GM19372 (cell line): ENCODE data around the gene RCCD1.

Experiments
- ATAC-seq: cut with Tn5 transposase; IDR thresholded peaks from one replicate; pipeline ENCODE4 v1.9.1; 2021; ENCODE audit warnings: mild to moderate bottlenecking, low read depth, moderate library complexity; ENCODE audit not compliant: unreplicated experiment

Gene RCCD1

GRCh38 chr15:90941038-90941437 lies 13.6 kb upstream of the RCCD1 start:
- ATAC-seq: no peak

DNA sequence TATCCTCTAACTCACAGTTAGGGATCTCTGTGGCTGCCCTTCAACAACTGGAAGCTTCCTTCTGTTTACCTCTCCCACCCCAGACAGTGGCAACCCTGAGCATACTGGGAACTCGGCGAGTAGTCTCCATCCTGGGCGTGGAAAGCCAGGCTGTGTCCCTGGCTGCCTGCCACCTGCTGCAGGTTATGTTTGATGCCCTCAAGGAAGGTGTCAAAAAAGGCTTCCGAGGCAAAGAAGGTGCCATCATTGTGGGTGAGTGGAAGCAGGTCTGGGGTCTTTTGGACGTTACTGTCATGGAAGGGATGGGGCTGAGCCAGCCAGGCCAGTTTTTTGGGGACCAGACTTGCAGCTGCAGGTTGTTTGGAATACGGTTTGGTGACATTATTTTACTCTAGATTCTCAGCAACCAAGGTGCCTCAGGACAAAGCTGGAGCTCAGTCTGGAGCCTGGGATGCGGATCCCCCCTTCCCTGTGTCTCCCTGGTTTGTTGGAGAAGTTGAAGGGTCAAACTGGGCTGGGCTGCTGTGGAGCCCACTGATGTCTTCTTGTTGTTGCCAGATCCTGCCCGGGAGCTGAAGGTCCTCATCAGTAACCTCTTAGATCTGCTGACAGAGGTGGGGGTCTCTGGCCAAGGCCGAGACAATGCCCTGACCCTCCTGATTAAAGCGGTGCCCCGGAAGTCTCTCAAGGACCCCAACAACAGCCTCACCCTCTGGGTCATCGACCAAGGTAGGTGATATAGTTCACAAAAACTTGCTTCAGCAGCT lies 12.1 kb upstream of the RCCD1 start:
- ATAC-seq: no peak

- no peak for ATAC-seq
Measured at GRCh38 chr15:90945091-90945490, 9.6 kb upstream of the RCCD1 start.

DNA sequence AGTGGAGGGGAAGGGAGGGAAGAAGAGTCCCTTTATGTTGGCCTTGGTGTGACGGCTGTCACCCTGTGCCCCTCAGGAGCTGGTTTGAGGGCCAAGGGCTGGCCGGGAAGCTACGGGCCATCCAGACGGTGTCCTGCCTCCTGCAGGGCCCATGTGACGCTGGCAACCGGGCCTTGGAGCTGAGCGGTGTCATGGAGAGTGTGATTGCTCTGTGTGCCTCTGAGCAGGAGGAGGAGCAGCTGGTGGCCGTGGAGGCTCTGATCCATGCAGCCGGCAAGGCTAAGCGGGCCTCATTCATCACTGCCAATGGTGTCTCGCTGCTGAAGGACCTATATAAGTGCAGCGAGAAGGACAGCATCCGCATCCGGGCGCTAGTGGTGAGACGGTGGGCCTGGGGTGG lies 8.1 kb upstream of the RCCD1 start:
- ATAC-seq: no peak

DNA sequence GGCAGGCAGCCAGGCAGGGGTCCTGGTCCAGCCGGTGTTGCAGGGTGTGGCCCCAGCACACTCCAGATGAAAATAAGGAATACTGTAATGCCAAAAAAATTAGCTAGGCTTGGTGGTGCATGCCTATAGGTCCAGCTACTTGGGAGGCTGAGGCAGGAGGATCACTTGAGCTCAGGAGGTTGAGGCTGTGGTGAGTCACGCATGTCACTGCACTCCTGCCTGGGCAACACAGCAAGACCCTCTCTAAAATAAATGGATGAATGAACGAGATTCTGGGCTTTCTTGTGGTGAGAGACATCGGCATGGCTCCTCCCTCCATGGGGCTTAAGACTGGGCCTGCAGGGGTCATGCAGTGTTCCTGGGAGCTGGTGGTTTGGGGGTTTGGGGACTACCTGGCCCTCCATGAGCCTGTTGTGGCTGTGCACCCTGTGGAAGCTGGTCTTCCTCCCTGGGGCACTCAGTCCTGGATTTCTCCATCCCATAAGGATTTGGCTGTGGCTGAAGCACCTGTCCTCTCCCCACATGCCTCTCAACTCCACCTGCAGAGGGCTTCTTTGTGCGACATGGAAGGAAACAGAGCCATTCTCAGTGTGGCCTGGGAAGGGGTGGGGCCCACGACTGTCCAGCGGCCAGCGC lies 7.6 kb upstream of the RCCD1 start:
- ATAC-seq: no peak

GRCh38 chr15:90947577-90948357 lies 6.9 kb upstream of the RCCD1 start:
- ATAC-seq: no peak

- ATAC-seq: no peak
Measured at GRCh38 chr15:90948506-90948905, 6.2 kb upstream of the RCCD1 start.

GRCh38 chr15:90949979-90950675 lies 4.6 kb upstream of the RCCD1 start:
- no peak for ATAC-seq

DNA sequence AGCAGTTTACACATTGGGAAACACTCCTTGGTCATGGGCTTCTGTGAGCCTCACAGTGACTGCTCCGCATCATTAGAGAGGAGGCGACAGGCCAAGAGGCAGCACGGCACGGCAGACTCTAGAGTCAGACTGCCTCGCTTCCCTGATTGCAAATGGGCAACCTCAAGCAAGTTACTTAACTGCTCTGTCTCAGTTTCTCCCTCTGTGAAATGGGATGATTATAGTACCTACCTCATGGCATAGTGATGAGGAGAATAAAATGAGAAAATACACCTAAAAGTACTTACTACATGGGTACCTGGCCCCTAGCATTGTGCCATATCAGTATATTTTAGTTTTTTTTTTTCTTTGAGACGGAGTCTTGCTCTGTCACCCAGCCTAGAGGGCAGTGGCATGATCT lies 4.0 kb upstream of the RCCD1 start:
- ATAC-seq: no peak

DNA sequence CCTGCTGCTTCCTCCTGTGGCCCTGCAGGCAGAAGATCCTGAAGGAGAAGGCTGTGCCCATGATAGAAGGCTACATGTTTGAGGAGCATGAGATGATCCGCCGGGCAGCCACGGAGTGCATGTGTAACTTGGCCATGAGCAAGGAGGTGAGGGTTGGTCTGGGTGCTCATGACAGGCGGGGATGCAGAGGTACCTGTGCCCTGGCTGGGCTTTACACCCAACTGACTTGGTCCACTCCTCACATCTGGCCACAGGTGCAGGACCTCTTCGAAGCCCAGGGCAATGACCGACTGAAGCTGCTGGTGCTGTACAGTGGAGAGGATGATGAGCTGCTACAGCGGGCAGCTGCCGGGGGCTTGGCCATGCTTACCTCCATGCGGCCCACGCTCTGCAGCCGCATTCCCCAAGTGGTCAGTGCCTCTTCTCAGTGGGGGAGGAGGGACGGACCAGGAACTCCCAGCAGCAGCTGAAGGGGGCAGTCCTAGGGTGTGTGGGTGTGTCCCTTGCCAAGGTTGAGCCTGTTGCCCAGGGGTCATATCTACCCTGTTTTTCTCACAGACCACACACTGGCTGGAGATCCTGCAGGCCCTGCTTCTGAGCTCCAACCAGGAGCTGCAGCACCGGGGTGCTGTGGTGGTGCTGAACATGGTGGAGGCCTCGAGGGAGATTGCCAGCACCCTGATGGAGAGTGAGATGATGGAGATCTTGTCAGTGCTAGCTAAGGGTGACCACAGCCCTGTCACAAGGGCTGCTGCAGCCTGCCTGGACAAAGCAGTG lies 1.6 kb upstream of the RCCD1 start:
- no peak for ATAC-seq

GRCh38 chr15:90953947-90954711 lies 555 bp upstream of the RCCD1 start:
- no peak for ATAC-seq

GRCh38 chr15:90955624-90956273 lies 1.1 kb downstream of the RCCD1 start:
- no peak for ATAC-seq

- no peak for ATAC-seq
Measured at GRCh38 chr15:90956274-90957030, 1.8 kb downstream of the RCCD1 start.

DNA sequence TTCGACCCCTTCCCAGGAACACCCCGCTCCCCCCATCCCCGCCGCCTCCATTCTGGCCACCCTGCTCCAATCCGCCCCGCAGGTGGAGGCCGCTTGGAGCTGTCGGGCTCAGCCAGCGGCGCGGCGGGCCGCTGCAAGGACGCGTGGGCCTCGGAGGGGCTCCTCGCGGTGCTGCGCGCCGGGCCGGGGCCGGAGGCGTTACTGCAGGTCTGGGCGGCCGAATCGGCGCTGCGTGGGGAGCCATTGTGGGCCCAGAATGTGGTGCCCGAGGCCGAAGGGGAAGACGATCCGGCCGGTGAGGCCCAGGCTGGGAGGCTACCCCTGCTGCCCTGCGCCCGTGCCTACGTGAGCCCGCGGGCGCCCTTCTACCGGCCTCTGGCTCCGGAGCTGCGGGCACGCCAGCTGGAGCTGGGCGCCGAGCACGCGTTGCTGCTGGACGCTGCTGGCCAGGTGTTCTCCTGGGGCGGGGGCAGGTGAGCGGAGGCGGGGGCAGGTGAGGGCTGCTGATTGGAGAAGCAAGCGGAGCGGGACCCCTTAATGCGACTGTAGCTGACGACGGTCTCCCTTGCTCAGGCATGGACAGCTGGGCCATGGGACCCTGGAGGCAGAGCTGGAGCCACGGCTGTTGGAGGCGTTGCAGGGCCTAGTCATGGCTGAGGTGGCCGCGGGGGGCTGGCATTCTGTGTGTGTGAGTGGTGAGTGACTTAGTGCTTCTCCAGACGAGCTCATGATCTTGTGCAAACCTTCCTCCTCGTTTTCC lies 2.5 kb downstream of the RCCD1 start:
- ATAC-seq: no peak

- no peak for ATAC-seq
Measured at GRCh38 chr15:90957791-90958190, 3.1 kb downstream of the RCCD1 start.

DNA sequence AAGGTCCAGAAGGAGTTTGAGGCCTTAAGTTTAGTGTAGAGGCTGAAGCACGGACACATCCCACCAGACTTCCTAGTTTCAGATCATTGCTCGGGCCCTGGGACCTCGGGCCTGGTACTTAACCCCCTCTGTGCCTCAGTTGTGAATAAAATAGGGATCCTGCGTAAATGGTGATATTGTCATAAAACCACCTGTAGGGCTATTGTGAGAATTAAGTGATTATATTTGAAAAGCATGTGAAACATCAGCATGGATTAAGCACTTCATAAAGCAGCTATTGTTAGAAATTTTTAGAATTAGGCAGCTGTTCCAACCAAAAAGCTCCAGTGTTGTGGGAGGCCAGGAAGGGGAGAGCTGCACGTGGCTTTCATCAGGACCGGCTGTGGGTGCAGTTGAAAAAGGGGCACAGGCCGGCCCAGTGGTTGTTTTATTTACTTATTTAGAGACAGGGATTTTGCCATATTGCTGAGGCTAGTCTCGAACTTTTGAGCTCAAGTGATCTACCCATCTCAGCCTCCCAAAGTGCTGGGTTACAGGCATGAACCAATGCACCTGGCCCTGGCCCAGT lies 4.4 kb downstream of the RCCD1 start:
- ATAC-seq: no peak

- ATAC-seq: no peak
Measured at GRCh38 chr15:90959894-90960293, 5.2 kb downstream of the RCCD1 start.
